Mammary epithelial cell (primary cell): Measurements from ENCODE around the gene MYO5C.

Experiments
- CTCF ChIP-seq, 2 donors: IDR thresholded peaks in 1 of 2; conservative IDR thresholded peaks in 1 of 2; 2 replicates each; pipeline ENCODE4 v1.5.1; 2011 to 2012; ENCODE audit warnings: inconsistent platforms in 2 of 2, low read length in 2 of 2, mild to moderate bottlenecking in 2 of 2, control low read depth in 1 of 2, low read depth in 1 of 2; ENCODE audit not compliant: insufficient read depth in 1 of 2; ENCODE audit errors: extremely low read depth in 1 of 2
- EZH2 ChIP-seq: IDR thresholded peaks from 2 replicates; pipeline ENCODE4 v1.6.1; 2012; ENCODE audit warnings: low read length, inconsistent platforms, borderline replicate concordance

DNA sequence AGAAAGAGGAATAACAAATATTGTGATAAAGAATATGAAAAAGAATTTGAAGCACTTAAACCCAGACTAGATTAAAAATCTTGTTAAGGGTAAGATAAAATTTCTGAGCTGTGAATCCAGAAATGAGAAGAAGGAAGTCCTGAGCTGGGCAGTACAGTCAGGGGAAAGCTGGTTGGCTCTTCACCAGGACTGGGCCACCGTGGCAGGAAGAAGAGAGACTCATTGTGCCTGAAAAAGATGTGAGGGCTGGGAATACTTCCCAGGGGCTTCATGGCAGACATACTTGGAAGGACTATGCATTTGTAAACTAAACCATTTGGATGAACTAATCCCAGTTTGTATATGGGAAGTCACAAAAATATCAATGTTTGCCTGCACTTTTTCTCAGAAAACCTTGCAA lies 28.5 kb upstream of the MYO5C start:
- TF ChIP-seq CTCF (conservative IDR thresholded peaks at IDR 0.05 in 1 of 2, IDR thresholded peaks at IDR 0.05 in 1 of 2; ENCODE audit: extremely low read depth in 1 of 2, insufficient read depth in 1 of 2, low read depth in 1 of 2, low read length in 2 of 2), result no peak
- TF ChIP-seq EZH2, result no peak
